Activated T-cell treated with anti-CD3 and anti-CD28 coated beads, Interleukin-2, amount 50 U/mL, for 72 hours (primary cell): ENCODE data around the gene RPTOR. TPM values are rescaled to one million over a fixed set of nuclear protein-coding genes. Genes with fewer than 3 reads are reported as not detected.

Experiments
- ATAC-seq, 2 donors: fragments of 150-1000 bp; cut with Tn5 transposase; replicated peaks in 1 of 2; 2 replicates each; pipeline ENCODE4 v1.10.0; 2021; ENCODE audit warnings: moderate library complexity in 2 of 2, mild to moderate bottlenecking in 1 of 2
- DNase-seq, 2 donors: peaks; one replicate each; pipeline ENCODE4 v3.0.0; 2021 to 2022; ENCODE audit warnings: mixed read lengths in 1 of 2
- H3K27ac Mint-ChIP-seq: one replicate; pipeline ENCODE4 v1.8.0; 2022; ENCODE audit warnings: mild to moderate bottlenecking, moderate library complexity, mixed read lengths
- H3K27me3 Mint-ChIP-seq: one replicate; pipeline ENCODE4 v1.8.0; 2022; ENCODE audit warnings: low read depth, mixed read lengths
- H3K36me3 Mint-ChIP-seq, 2 donors: one replicate each; pipeline ENCODE4 v1.8.0; 2022; ENCODE audit warnings: mixed read lengths in 2 of 2, mild to moderate bottlenecking in 1 of 2; ENCODE audit not compliant: insufficient read depth in 2 of 2
- H3K4me1 Mint-ChIP-seq: one replicate; pipeline ENCODE4 v1.8.0; 2022; ENCODE audit warnings: low read depth, mixed read lengths
- H3K4me3 Mint-ChIP-seq, 2 donors: one replicate each; pipeline ENCODE4 v1.8.0; 2022; ENCODE audit warnings: mild to moderate bottlenecking in 2 of 2, mixed read lengths in 2 of 2, moderate library complexity in 2 of 2
- H3K9me3 Mint-ChIP-seq, 2 donors: one replicate each; pipeline ENCODE4 v1.8.0; 2022; ENCODE audit warnings: mixed read lengths in 2 of 2
- total RNA-seq, 2 donors: library from RNA; stranded (reverse); gene quantifications; one replicate each; pipeline ENCODE4 v1.2.3, GENCODE V29; 2022

RPTOR gene
- total RNA-seq, 2 donors from 2014 or later = 50.8 to 62.0 TPM

- H3K36me3 Mint-ChIP-seq = peaks cover 2 to 8% of the 10 kb centered on the region in 2 donors
- H3K4me3 Mint-ChIP-seq = no peak overlapping the region
- H3K9me3 Mint-ChIP-seq = no peaks in the 10 kb centered on the region
- no peaks in the 10 kb centered on the region for H3K4me1 Mint-ChIP-seq
- ATAC-seq (no peak), DNase-seq (no peak)
- no peaks in the 10 kb centered on the region for H3K27me3 Mint-ChIP-seq
- H3K27ac Mint-ChIP-seq = no peak overlapping the region
Measured at GRCh38 chr17:80922580-80923160, 378.0 kb downstream of the RPTOR start.

- H3K9me3 Mint-ChIP-seq = no peaks in the 10 kb centered on the region
- no peak overlapping the region for H3K27ac Mint-ChIP-seq
- H3K4me3 Mint-ChIP-seq = no peak overlapping the region
- ATAC-seq (no peak), DNase-seq (no peak)
- no peaks in the 10 kb centered on the region for H3K27me3 Mint-ChIP-seq
- peaks cover 2 to 8% of the 10 kb centered on the region in 2 donors for H3K36me3 Mint-ChIP-seq
- no peaks in the 10 kb centered on the region for H3K4me1 Mint-ChIP-seq
Measured at GRCh38 chr17:80923211-80924110, 378.8 kb downstream of the RPTOR start.

GRCh38 chr17:80924111-80924806 is 379.6 kb downstream of the RPTOR start:
- no peak for ATAC-seq
- Mint-ChIP-seq H3K27ac (no peak overlapping the region), H3K4me3 (no peak overlapping the region), H3K4me1 (no peaks in the 10 kb centered on the region), H3K27me3 (no peaks in the 10 kb centered on the region), H3K36me3 (peaks cover 2 to 8% of the 10 kb centered on the region in 2 donors), H3K9me3 (no peaks in the 10 kb centered on the region)
- DNase-seq = no peak

- no peak overlapping the region for H3K27ac Mint-ChIP-seq
- no peaks in the 10 kb centered on the region for H3K9me3 Mint-ChIP-seq
- H3K36me3 Mint-ChIP-seq = peaks cover 5 to 12% of the 10 kb centered on the region in 2 donors
- no peak for DNase-seq
- no peaks in the 10 kb centered on the region for H3K4me1 Mint-ChIP-seq
- H3K27me3 Mint-ChIP-seq = no peaks in the 10 kb centered on the region
- ATAC-seq = no peak
- no peak overlapping the region for H3K4me3 Mint-ChIP-seq
Measured at GRCh38 chr17:80924807-80925610, 380.4 kb downstream of the RPTOR start.

GRCh38 chr17:80925688-80926335 is 381.2 kb downstream of the RPTOR start:
- H3K27me3 Mint-ChIP-seq = no peaks in the 10 kb centered on the region
- ATAC-seq (no peak), DNase-seq (no peak)
- H3K4me1 Mint-ChIP-seq = no peaks in the 10 kb centered on the region
- no peak overlapping the region for H3K4me3 Mint-ChIP-seq
- peaks cover 7 to 15% of the 10 kb centered on the region in 2 donors for H3K36me3 Mint-ChIP-seq
- no peak overlapping the region for H3K27ac Mint-ChIP-seq
- H3K9me3 Mint-ChIP-seq = no peaks in the 10 kb centered on the region

GRCh38 chr17:80926591-80927250 is 382.1 kb downstream of the RPTOR start:
- H3K4me1 Mint-ChIP-seq = no peaks in the 10 kb centered on the region
- H3K9me3 Mint-ChIP-seq = no peaks in the 10 kb centered on the region
- peaks cover 7 to 15% of the 10 kb centered on the region in 2 donors for H3K36me3 Mint-ChIP-seq
- no peak overlapping the region for H3K27ac Mint-ChIP-seq
- H3K4me3 Mint-ChIP-seq = no peak overlapping the region
- ATAC-seq = no peak
- H3K27me3 Mint-ChIP-seq = no peaks in the 10 kb centered on the region
- DNase-seq = no peak

- H3K4me1 Mint-ChIP-seq = no peaks in the 10 kb centered on the region
- no peak for ATAC-seq
- no peaks in the 10 kb centered on the region for H3K9me3 Mint-ChIP-seq
- H3K4me3 Mint-ChIP-seq = no peak overlapping the region
- H3K27me3 Mint-ChIP-seq = no peaks in the 10 kb centered on the region
- no peak overlapping the region for H3K27ac Mint-ChIP-seq
- peaks cover 7 to 15% of the 10 kb centered on the region in 2 donors for H3K36me3 Mint-ChIP-seq
- DNase-seq = no peak
Measured at GRCh38 chr17:80927791-80928216, 383.2 kb downstream of the RPTOR start.

GRCh38 chr17:80929449-80929848 is 384.8 kb downstream of the RPTOR start:
- ATAC-seq = no peak
- no peak for DNase-seq
- H3K4me1 Mint-ChIP-seq = no peaks in the 10 kb centered on the region
- no peak overlapping the region for H3K27ac Mint-ChIP-seq
- no peak overlapping the region for H3K4me3 Mint-ChIP-seq
- no peaks in the 10 kb centered on the region for H3K9me3 Mint-ChIP-seq
- no peaks in the 10 kb centered on the region for H3K27me3 Mint-ChIP-seq
- H3K36me3 Mint-ChIP-seq = peaks cover 7 to 15% of the 10 kb centered on the region in 2 donors

GRCh38 chr17:80930335-80931279 is 386.0 kb downstream of the RPTOR start:
- H3K4me3 Mint-ChIP-seq = no peak overlapping the region
- H3K9me3 Mint-ChIP-seq = no peaks in the 10 kb centered on the region
- H3K27me3 Mint-ChIP-seq = no peaks in the 10 kb centered on the region
- ATAC-seq = no peak
- H3K36me3 Mint-ChIP-seq = peaks cover 7 to 16% of the 10 kb centered on the region in 2 donors
- H3K4me1 Mint-ChIP-seq = peaks cover 5% of the 10 kb centered on the region
- DNase-seq = no peak
- H3K27ac Mint-ChIP-seq = no peak overlapping the region

GRCh38 chr17:80931421-80932265 is 387.0 kb downstream of the RPTOR start:
- H3K4me3 Mint-ChIP-seq = no peak overlapping the region
- DNase-seq = no peak
- no peak for ATAC-seq
- no peaks in the 10 kb centered on the region for H3K27me3 Mint-ChIP-seq
- peak overlapping the region; percentile 13 for H3K27ac Mint-ChIP-seq
- H3K4me1 Mint-ChIP-seq = peaks cover 15% of the 10 kb centered on the region
- H3K9me3 Mint-ChIP-seq = no peaks in the 10 kb centered on the region
- peaks cover 7 to 13% of the 10 kb centered on the region in 2 donors for H3K36me3 Mint-ChIP-seq
